Inflammatory macrophage treated with lipopolysaccharide for 4 hours (primary cell): ENCODE measurements around the gene DNMT3A.
"Not testable (repeated sequence)": the region's sequence is repeated elsewhere in the genome, so short reads cannot be mapped to it uniquely, and the experiment has no call there.

Experiments
- DNase-seq: peaks from one replicate; pipeline ENCODE4 v3.0.0-alpha.2; 2020

DNMT3A gene

GRCh38 chr2:25230198-25230947 lies 111.4 kb downstream of the DNMT3A start:
- no peak for DNase-seq

- DNase-seq = no peak
Measured at GRCh38 chr2:25229279-25230197, 112.2 kb downstream of the DNMT3A start.

GRCh38 chr2:25228848-25229278 lies 112.9 kb downstream of the DNMT3A start:
- peak; percentile 62 for DNase-seq

GRCh38 chr2:25227576-25227975 lies 114.1 kb downstream of the DNMT3A start:
- DNase-seq = no peak

GRCh38 chr2:25226827-25227226 lies 114.9 kb downstream of the DNMT3A start:
- no peak for DNase-seq

- DNase-seq = no peak
Measured at GRCh38 chr2:25222477-25223121, 119.1 kb downstream of the DNMT3A start.

- no peak for DNase-seq
Measured at GRCh38 chr2:25221579-25221978, 120.1 kb downstream of the DNMT3A start.

GRCh38 chr2:25220313-25220712 lies 121.4 kb downstream of the DNMT3A start:
- DNase-seq = no peak

GRCh38 chr2:25219621-25220020 lies 122.1 kb downstream of the DNMT3A start:
- no peak for DNase-seq

GRCh38 chr2:25218100-25218499 lies 123.6 kb downstream of the DNMT3A start:
- no peak for DNase-seq

GRCh38 chr2:25215948-25216679 lies 125.6 kb downstream of the DNMT3A start:
- DNase-seq = peak; percentile 26

GRCh38 chr2:25215232-25215631 lies 126.5 kb downstream of the DNMT3A start:
- no peak for DNase-seq

- DNase-seq = no peak
Measured at GRCh38 chr2:25213229-25213628, 128.5 kb downstream of the DNMT3A start.

- DNase-seq = not testable (repeated sequence)
Measured at GRCh38 chr2:25210923-25211322, 130.8 kb downstream of the DNMT3A start.

GRCh38 chr2:25207078-25207545 lies 134.6 kb downstream of the DNMT3A start:
- peak; percentile 43 for DNase-seq

GRCh38 chr2:25204190-25204838 lies 137.4 kb downstream of the DNMT3A start:
- DNase-seq = no peak

GRCh38 chr2:25202275-25202674 lies 139.4 kb downstream of the DNMT3A start:
- DNase-seq = peak; percentile 28

- DNase-seq = no peak
Measured at GRCh38 chr2:25201794-25202193, 139.9 kb downstream of the DNMT3A start.

- DNase-seq = no peak
Measured at GRCh38 chr2:25201265-25201664, 140.5 kb downstream of the DNMT3A start.

- DNase-seq = no peak
Measured at GRCh38 chr2:25198576-25198975, 143.1 kb downstream of the DNMT3A start.

GRCh38 chr2:25198209-25198525 lies 143.6 kb downstream of the DNMT3A start:
- DNase-seq = no peak
